Measurements from ENCODE around the gene RNF14. TPM values are rescaled to one million over a fixed set of nuclear protein-coding genes. Genes with fewer than 3 reads are reported as not detected.
A peak's percentile ranks its signal among the peaks of the same experiment; 100 is the strongest.

The RNF14 gene
- total RNA-seq, 1 donor from 2014 or later = 60.8 TPM

- H3K27ac Mint-ChIP-seq (ENCODE audit: unreplicated experiment) = no peak overlapping the region
- H3K9me3 Mint-ChIP-seq (ENCODE audit: unreplicated experiment) = no peaks in the 10 kb centered on the region
- H3K4me1 Mint-ChIP-seq (ENCODE audit: low read depth, unreplicated experiment) = no peaks in the 10 kb centered on the region
- no peak for DNase-seq
- peaks cover 3% of the 10 kb centered on the region for H3K27me3 Mint-ChIP-seq (ENCODE audit: unreplicated experiment)
- TF ChIP-seq CTCF (IDR thresholded peaks at IDR 0.05; ENCODE audit: partially characterized antibody, unreplicated experiment) = no peak
- H3K4me3 Mint-ChIP-seq (ENCODE audit: unreplicated experiment) = no peak overlapping the region
- H3K36me3 Mint-ChIP-seq (ENCODE audit: unreplicated experiment) = peaks cover 4% of the 10 kb centered on the region
Measured at GRCh38 chr5:141978389-141978788, 9.5 kb downstream of the RNF14 start.

GRCh38 chr5:141982626-141983025 lies 13.7 kb downstream of the RNF14 start:
- H3K27me3 Mint-ChIP-seq (ENCODE audit: unreplicated experiment) = no peaks in the 10 kb centered on the region
- no peak overlapping the region for H3K4me3 Mint-ChIP-seq (ENCODE audit: unreplicated experiment)
- no peak overlapping the region for H3K27ac Mint-ChIP-seq (ENCODE audit: unreplicated experiment)
- H3K9me3 Mint-ChIP-seq (ENCODE audit: unreplicated experiment) = no peaks in the 10 kb centered on the region
- no peak for TF ChIP-seq CTCF (IDR thresholded peaks at IDR 0.05; ENCODE audit: partially characterized antibody, unreplicated experiment)
- H3K36me3 Mint-ChIP-seq (ENCODE audit: unreplicated experiment) = no peaks in the 10 kb centered on the region
- no peak for DNase-seq
- H3K4me1 Mint-ChIP-seq (ENCODE audit: low read depth, unreplicated experiment) = no peaks in the 10 kb centered on the region

- H3K27ac Mint-ChIP-seq (ENCODE audit: unreplicated experiment) = no peak overlapping the region
- H3K36me3 Mint-ChIP-seq (ENCODE audit: unreplicated experiment) = no peaks in the 10 kb centered on the region
- H3K9me3 Mint-ChIP-seq (ENCODE audit: unreplicated experiment) = no peaks in the 10 kb centered on the region
- no peaks in the 10 kb centered on the region for H3K4me1 Mint-ChIP-seq (ENCODE audit: low read depth, unreplicated experiment)
- no peaks in the 10 kb centered on the region for H3K27me3 Mint-ChIP-seq (ENCODE audit: unreplicated experiment)
- no peak for TF ChIP-seq CTCF (IDR thresholded peaks at IDR 0.05; ENCODE audit: partially characterized antibody, unreplicated experiment)
- no peak overlapping the region for H3K4me3 Mint-ChIP-seq (ENCODE audit: unreplicated experiment)
- no peak for DNase-seq
Measured at GRCh38 chr5:141986072-141986471, 17.2 kb downstream of the RNF14 start.

- TF ChIP-seq CTCF (IDR thresholded peaks at IDR 0.05; ENCODE audit: partially characterized antibody, unreplicated experiment) = no peak
- H3K4me1 Mint-ChIP-seq (ENCODE audit: low read depth, unreplicated experiment) = peaks cover 5% of the 10 kb centered on the region
- no peak overlapping the region for H3K27ac Mint-ChIP-seq (ENCODE audit: unreplicated experiment)
- H3K4me3 Mint-ChIP-seq (ENCODE audit: unreplicated experiment) = no peak overlapping the region
- H3K27me3 Mint-ChIP-seq (ENCODE audit: unreplicated experiment) = peaks cover 2% of the 10 kb centered on the region
- DNase-seq = no peak
- no peaks in the 10 kb centered on the region for H3K36me3 Mint-ChIP-seq (ENCODE audit: unreplicated experiment)
- no peaks in the 10 kb centered on the region for H3K9me3 Mint-ChIP-seq (ENCODE audit: unreplicated experiment)
Measured at GRCh38 chr5:141989720-141990119, 20.8 kb downstream of the RNF14 start.

- DNase-seq = peak; percentile 73
- Mint-ChIP-seq H3K4me3 (ENCODE audit: unreplicated experiment) (no peak overlapping the region), H3K9me3 (ENCODE audit: unreplicated experiment) (peaks cover 1% of the 10 kb centered on the region), H3K36me3 (ENCODE audit: unreplicated experiment) (peaks cover 5% of the 10 kb centered on the region), H3K4me1 (ENCODE audit: low read depth, unreplicated experiment) (peaks cover 7% of the 10 kb centered on the region), H3K27me3 (ENCODE audit: unreplicated experiment) (peaks cover 5% of the 10 kb centered on the region), H3K27ac (ENCODE audit: unreplicated experiment) (no peak overlapping the region)
- TF ChIP-seq CTCF (IDR thresholded peaks at IDR 0.05; ENCODE audit: partially characterized antibody, unreplicated experiment) = peak; percentile 84
Measured at GRCh38 chr5:141992349-141992963, 23.6 kb downstream of the RNF14 start.
